ENCODE data around the gene METTL4.

DNA sequence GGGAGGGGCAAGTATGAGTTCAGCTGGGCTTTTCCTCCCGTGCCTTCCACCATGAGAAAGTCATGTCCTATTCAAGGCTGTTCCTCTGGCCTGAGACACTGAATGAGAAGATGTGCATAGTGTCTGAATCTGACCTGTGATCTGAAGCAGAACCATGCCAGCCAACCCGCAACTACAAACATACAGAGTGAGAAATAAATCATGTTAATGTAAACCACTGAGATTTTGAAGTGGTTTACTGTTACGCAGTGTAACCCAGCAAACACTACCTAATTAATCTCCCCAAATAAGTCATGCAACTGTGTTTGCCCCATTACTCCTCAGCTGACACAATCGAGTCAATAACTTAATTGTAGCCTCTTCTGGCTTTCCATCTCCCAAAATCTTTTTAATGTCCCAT, 49.2 kb downstream of the METTL4 start:
- no peak for TF ChIP-seq TAF1 (IDR thresholded peaks at IDR 0.05; ENCODE audit: borderline replicate concordance, low read depth, low read length)
- TF ChIP-seq POLR2AphosphoS5 (IDR thresholded peaks at IDR 0.05; ENCODE audit: low read depth, low read length): no peak
- TF ChIP-seq POLR2A (IDR thresholded peaks at IDR 0.05; ENCODE audit: low read depth, low read length): no peak
